Superior temporal gyrus (tissue), 1 donor: ENCODE results near the gene RBM33.

Source experiments
- DNase-seq: peaks from one replicate; pipeline ENCODE4 v3.0.0-alpha.2; 2016; ENCODE audit errors: extremely low spot score

The RBM33 gene

DNA sequence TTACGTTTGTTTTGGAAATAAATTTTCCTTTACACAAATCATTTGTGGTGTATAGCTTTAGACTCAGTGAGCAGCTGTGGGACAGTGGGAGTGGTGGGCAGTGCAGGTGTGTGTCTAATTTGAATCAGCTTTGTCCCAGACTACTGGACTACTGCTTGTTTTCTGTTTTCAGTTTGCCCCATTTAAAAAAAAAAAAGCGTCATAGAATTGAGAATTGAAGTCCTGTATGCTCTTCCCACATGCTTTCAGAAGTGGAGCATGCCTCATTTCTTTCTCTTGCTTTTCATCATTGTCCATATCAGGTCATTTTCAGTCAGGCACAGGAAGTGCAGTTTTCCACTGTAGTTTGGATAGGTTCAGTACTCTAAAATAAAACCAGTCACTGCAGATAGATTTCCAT, 101.7 kb downstream of the RBM33 start:
- no peak for DNase-seq

DNA sequence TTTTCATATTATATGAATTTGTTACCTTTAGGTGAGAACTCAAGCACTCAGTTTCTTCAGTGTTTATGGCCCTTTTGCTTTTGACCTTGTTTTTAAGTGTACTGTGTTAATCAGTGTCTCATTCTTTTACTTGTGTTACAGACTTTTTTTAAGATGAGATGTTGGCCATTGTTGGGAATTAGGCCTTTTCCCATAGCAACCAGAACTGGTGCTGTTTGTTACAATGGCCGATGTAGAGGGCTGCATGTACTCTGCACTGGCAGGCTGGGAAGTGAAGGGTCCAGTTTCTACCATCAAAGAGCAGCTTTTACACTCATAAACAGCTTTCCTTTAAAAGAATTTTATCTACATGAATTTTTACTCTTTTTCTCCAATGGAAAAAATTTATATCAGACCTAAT, 102.7 kb downstream of the RBM33 start:
- DNase-seq = no peak

DNA sequence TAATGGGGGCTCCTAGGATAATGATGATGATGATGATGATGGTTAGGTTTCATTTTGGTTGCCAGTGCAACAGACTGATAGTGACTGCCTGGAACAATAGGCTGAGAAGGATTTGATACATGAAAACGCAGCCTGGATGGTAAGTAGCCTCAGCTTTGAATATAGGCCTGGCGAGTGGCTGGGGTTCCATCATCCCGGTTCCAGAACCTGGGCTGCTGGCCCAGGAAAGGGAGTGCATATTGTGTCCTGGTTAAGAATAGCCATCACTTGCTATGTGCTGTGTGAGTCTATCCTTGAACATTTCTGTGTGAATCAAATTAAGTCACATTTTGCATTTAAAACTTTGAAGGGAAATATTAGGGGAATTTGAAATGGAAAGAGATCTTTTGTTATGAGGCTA, 105.1 kb downstream of the RBM33 start:
- no peak for DNase-seq

DNA sequence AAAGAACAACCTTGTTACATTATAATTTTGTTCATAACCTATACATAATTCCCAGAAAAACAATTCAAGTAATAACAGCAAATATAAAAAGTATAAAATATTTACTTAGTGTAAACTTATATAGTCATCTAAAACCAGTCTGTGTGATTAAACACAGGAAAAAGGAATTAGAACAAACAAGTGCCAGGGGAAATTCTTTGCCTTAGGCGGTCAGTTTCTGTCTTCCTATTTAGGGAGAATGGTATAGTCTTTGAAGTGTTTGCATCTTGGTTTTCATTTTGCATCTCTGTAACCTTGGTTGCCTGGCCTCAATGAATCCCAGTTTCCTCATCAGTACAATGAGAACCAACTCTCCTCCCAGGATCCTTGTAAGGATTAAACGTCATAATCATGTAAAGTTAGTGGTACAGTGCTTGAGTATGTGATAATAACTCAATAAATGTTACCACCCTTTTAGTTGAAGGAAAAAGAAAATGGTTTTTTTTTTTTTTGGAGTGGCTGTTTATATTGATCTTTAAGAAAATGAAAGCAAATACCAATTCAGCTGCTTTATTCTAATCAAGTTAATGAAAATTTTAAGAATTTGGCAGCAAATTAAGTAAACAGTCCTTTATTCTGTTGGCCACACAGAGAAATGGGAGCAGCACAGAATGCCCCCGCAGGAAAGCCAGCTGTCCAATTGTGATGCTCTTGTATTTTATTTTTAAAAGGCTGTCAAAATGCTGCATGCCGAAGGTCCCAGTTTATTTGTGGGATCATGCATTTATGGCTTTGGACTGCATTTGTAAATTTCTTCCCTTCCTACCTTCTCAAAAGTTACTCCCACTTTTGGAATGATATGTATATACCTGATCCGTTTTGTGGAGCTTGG, 106.0 kb downstream of the RBM33 start:
- DNase-seq = no peak

DNA sequence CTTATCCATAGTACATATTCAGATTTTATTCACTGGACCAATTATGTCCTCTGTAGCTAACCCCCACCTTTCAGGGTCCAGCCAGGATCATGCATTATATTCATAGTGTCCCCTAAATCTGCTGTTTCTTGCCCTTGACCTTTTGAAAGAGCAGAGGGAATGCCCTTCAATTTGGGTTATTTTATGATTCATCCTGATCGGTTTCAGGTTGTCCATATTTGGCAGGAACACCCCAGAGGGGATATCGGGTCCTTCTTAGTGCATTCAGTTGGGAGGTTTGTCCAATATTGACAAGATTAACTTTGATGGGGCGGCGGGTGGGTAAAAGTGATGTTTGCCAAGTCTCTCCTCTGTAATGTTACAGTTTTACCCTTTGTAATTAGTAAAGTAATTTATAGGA, 106.9 kb downstream of the RBM33 start:
- no peak for DNase-seq

DNA sequence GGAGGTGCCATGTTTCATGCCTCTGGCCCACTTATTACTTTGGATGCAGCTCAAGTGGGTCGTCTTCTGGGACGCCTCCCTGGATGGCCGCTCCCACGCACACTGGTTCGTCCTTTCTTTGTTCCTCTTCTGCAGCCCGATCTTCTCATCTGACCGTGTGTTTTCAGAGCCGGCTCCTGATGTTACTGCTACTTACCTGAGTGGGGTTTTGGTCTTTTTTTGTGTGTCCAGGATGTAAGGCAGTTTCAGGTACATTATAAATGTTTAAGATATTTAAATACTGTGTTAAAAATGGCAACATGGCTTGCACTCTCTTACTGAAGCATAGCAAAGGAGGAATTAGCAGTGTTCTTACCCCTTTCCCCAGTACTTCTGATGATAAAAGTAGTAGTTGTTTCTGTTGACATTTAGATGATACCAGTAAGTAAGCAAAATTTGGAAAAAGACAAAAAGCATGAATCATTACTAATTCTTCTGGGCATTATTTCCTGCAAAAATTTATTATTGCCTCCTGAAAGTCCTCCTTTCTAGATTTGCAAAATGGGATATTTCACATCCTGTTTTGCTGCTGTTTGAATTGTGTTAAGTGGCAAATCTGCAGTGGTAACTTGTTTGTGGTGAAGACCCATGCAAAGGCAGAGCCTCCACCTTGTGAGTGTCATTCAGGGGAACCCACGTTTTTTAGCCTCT, 108.4 kb downstream of the RBM33 start:
- DNase-seq = no peak

DNA sequence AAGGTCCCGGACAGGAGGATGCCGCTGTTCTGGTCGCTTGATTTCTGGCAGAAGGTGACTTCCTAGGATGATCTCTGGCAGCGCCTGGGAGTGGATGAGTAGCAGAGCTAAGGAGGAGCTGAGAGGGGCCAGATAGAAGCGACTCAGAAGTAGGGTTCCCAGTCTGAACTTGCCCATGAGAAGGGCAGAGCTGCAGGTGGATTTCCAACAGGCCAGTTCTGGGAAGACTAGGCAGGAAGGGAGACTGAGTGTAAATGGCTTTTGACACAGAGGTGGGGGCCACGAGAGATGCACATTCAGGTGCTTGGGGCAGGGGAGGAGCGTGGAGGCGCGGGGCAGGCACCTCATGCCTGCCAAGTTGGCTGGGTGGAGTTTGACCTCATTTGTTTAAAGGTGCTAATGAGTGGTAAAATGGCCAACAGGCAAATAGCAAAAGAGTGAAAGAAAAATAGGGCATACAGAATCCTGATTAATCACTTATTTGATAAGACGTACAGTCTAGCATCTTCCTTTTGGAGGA, 109.0 kb downstream of the RBM33 start:
- no peak for DNase-seq

DNA sequence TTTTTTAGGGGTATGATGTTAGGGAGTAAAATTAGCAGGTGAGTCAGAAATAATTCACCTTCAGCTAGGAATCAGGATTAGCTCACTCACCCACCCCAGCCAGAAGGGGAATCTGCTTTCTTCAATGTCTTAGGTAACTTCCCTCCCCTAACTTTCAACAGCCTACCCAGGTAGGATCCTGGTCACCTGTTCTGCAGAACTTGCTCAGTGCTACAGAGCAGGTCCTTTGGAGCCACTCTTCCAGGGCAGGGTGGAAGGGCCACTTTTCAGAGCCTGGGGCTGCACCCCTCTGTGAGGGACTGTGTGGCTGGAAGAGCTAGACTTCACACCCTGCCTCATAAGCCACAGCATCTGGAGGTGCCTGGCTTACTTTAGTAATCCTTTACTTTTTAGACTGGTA, 109.7 kb downstream of the RBM33 start:
- no peak for DNase-seq

DNA sequence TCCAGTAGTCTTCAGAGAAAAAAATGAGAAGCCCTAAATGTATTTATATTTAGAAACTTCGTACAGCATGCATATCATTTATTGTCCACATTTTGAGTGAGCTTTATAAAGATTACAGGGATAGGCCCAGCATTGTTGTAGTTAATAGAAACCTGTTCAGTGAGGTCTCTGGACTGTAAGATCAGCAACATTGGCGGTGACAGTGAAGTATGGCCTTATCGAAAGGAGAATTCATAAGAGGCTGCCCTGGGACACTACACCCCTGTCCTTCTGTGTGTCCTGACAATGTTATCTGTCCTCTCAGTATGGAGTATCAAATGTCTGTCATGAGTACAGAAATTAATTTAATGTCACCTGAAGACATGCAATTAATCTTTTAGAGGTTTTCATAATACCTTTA, 110.6 kb downstream of the RBM33 start:
- DNase-seq = no peak

DNA sequence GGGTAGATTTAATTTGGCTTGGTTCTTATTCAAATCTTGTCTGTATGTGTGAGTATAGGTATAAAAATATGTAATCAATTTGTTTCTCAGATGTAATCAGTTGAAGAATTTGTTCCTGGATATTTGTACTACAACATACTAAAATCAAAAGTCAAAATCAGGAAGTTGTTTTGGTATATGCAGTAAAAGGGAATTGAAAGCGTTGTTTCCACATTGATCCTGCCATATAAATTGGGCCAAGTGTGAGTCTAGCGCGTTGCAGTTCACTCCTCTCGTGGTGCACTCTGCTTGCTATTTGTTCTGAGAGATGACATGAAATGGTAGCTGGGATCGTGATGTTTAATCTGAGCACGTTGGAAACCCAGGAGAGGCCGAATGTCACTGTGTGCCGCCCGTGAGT, 111.9 kb downstream of the RBM33 start:
- DNase-seq = no peak

DNA sequence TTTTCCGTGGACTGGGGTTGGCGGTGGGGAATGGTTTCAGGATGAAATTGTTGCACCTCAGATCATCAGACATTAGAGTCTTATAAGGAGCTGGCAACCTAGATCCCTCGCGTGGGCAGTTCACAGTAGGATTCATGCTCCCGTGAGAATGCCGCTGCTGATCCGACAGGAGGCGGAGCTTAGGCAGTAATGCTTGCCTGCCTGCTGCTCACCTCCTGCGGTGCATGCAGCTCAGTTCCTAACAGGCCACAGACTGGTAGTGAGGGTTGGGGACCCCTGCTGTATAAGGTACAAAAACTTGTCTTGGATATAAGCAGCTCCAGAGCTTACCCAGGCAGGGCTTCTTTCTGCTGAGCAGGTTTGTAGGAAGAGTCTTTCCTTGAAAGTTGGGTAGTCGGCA, 113.9 kb downstream of the RBM33 start:
- no peak for DNase-seq

DNA sequence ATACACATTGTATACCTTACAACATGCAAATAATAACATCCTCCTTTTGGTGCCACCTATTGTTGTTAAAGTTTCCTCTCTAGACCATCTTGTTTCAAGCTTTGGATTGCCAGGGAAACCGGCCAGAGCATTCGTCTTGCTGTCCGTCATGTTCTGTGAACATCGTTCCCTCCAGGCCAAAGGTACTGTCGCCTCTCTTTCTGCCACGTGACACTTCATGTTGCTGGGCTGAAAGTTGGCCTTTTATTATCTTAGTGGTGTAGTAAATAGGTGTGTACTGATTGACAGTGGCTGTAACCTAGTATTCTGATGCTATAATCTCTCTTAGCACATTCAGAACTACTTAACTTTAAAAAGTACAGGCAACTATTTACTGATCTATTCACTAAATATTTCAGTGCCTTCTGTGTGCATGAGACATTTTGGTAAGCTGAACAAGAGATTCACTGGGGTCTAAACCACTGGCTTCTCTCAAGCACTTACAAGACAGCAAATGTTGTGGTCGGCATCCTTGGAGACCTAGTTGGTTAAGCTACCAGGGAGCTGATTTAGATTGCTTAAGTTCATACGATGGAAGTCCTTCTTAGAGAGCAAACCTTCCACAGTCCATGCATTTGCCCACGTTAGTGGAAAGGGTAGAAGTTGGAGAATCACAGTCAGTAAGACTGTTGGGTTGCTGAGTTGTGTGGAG, 115.4 kb downstream of the RBM33 start:
- DNase-seq = no peak

DNA sequence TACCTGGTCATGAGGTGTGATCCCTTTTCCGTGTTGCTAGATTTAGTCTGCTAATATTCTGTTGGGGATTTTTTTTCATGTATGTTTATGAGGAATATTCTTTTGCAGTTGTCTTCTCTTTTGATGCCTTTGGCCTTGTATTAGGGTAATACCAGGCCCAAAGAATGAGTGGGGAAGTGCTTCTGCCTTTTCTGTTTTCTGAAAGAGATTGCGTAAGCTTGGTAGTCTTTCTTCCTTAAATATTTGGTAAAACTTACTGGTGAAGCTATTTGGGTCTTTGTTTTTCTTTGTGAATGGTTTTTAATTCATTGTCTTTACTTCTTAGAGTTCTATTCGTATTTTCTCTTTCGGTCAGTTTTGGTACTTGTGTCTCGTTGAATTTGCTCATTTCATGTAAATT, 116.7 kb downstream of the RBM33 start:
- DNase-seq = no peak

DNA sequence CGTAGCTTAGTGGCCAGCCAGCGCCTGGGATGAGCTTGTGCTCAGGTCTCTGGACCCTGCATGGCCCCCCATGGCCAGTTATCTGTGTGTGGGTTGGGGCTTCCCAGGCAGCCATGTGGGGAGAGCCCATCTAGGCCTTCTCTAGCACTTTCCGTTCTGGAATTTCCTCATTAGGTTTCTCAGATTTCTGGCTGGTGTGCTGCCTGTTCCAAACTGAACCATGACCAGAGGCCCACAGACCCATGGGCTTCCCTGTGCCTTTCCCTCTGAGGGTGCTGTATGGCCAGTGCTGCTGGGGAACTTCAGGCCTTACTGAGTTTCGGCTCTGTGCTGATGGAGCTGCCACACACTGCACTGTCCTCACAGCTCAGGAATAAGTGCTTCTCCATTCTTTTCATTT, 117.6 kb downstream of the RBM33 start:
- DNase-seq = no peak

DNA sequence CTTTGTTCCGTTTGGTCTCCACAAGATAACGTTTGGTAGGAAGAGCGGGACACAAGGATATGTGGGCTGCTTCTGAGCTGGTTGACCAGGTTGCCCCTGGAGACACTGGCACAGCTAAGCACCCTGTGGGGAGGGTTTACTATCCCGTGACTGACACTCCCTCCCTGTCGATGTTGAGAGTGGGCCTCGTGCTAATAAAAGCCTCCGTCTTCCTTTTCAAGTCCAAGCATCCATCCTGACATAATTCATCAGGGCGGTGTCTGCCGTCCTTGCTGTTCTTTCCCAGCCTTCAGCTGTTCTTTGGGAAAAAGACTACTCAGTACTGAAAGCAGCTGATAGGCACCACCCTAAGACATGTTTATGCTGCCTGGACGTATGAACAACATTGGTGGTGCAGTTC, 118.2 kb downstream of the RBM33 start:
- no peak for DNase-seq

DNA sequence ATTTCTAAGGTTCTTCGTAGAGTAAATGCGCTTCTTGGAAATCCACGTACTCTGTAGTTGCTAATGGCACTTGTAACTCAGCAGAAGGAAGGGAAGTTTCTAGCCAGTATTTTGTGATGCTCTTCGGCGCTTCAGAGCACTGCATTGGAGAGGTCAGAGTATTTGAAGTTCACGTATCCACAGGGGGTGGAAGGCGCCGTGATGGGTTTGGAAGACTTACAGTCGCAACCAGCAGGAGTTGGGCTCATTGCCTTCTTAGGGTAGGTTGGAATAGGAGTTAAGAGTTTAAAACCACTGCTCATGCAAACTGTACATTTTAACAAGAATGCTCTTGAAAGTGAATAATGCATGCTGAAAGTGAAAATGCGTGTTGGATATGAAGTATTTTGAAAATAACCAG, 118.7 kb downstream of the RBM33 start:
- DNase-seq = no peak

DNA sequence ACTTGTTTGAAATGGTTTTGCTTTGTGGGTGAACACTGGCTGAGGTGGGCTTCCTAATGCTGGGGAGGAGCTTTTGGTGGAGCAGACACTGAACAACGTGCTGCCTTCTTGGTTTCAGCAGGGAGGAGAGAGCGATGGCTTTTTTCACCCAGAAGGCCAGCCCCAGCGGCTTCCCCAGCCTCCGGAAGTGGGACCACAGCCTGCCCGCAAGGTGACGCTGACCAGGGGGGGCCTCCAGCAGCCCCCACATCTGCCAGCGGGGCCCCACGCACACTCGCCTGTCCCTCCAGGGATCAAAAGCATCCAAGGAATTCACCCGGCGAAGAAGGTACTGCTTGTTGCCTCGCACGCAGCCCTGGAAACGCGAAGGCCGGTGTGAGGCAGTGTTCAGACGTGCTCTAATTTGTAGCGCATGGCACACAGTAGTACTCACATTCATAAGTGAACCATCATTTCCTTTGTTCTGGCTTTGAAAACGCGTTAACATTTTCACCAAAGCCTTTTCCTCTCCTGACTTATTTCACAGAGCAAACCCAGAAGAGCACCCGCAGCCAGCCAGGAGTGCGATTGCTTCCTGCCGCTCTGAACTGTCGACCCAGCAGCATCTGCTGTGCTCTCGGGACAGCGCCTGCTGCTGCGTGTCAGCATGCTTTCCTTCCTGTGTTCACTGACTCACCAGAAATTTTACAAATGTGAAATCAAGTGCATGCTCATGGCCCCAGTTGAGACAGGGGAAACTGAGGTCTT, 119.4 kb downstream of the RBM33 start:
- DNase-seq = no peak

DNA sequence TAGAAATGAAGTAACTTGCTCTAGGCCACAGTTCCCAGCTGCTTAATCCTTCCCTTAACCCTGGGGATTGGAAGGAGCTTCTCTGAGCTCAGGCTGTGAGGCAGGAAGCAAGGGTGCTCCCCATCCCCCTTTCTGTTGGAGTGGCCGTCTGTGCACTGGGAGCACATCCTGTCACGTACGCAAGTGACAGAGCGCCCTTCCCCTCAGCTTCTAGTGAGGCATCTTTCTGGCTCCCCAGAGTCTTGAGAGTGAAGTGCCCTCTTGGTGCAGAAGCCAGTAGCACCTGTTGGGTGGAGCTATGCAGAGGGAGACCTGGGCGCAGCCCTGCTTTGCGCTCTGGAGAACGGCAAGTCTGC, 120.0 kb downstream of the RBM33 start:
- no peak for DNase-seq

DNA sequence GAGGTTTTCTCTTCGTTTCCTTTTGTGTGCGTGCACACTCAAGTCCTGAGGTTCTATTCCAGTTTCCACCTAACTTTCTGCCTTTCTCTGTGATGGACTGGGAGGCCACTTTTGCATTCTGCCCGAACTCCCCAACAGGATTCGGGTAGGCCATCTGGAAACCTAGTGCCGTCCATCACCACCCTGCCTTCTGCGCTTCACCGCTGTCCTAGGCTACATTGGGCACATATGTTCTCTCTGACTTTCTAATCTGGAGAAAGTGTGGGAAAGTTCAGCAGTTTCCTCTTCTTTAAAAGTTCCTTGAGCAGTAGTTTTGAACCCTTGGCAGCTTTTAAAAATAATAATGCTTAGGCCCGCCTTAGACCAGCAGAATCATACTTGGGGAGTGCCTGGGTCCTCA, 121.0 kb downstream of the RBM33 start:
- DNase-seq = no peak

DNA sequence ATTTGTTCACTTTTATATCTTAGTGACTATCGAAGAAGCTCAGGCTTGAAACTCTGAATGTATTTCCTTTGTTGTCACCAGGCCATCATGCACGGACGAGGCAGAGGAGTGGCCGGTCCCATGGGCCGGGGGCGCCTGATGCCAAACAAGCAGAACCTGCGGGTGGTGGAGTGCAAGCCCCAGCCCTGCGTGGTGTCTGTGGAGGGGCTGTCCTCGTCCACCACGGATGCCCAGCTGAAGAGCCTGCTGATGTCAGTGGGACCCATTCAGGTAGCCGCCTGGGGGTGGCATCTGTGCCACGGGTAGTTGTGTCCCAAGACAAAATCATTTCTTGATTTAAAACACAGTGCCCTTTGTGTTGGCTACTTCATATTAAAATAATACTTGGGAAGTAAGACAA, 121.9 kb downstream of the RBM33 start:
- no peak for DNase-seq

DNA sequence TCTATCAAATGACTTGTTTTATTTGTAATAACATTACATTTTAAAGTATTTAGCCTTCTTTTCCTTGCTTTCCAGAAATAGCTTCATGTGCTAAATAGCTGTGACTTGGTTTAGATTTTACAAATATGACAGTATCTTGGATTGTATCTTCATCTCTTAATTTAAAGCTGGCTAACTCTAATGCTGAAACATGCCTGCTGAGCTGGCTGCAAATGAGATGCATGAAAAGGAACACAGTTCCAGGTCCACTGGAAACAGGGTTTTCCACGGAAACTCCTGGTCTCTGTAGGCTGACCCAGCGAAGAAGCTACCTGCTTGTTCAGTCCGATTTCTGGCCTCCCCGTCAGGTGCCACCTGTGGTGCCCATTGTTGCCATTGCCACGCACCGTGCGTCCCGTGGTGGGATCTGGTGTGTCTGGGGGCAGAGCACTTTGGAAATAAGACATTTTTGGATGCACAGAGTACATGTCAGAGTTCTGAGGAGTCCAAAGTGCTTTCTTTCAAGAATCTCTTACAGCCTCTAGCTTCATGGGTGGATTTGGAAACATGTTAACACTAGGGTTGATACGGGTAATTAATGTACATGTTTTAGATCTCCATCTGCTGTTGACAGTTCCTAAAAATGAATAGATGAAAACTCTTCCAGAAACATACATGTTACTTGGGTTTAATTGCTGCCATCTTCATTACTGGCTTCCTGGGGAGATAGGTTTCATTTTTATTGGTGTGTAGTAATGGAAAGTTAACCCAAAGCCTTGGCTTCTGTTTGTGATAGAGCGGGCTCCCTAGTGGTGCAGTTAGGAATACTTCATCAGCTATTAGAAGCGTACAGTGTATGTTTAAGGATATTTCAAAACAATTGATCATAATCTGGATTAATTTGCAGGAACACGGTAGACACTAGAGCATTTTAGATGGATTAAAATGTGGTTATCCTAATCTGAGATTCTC, 122.8 kb downstream of the RBM33 start:
- DNase-seq = no peak
